NCI-H1092 treated with DMSO at 0.1 percent for 48 hours (cell line): ENCODE measurements around the gene CAPG.

Experiments used
- DNase-seq: peaks from one replicate; lab custom pipeline; 2025; lab: John Stamatoyannopoulos, UW

CAPG gene

DNA sequence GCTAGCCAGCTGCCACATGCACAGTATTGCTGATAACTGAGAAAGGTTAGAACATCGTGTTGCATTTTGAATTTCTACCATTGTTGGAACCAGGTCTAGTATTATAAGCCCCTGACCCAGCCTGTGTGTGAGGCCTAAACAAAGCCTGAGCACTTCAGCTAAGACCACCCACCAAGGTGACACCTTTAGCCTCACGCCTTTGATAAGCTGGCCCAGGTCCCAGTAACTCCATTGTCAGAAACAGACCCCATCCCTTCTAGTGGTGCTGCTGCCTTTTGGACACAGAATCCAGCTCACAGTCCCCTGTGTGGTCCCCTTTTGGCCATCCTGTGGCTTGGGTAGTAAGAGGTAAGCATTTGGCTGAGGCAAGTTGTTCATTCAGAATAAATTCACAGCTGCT, 54.0 kb downstream of the CAPG start:
- DNase-seq, result no peak

GRCh38 chr2:85355521-85355920, 54.6 kb downstream of the CAPG start:
- DNase-seq, result no peak

DNA sequence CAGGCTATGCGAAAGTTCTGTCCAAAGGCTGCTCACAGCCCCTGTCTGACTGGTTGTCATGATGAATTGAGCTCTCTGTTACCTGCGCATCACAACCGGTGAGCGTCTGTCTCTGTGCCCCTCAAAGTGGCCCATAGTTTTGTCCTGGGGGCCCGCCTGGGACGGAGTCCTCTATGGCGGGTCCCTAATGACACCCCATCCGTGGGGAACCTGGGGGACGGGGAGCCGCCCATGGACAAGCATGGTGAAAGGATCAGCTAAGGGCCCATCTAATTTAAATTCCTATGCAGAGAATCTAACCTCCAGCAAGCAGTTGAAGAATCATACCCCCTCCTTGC, 55.1 kb downstream of the CAPG start:
- DNase-seq, result no peak

DNA sequence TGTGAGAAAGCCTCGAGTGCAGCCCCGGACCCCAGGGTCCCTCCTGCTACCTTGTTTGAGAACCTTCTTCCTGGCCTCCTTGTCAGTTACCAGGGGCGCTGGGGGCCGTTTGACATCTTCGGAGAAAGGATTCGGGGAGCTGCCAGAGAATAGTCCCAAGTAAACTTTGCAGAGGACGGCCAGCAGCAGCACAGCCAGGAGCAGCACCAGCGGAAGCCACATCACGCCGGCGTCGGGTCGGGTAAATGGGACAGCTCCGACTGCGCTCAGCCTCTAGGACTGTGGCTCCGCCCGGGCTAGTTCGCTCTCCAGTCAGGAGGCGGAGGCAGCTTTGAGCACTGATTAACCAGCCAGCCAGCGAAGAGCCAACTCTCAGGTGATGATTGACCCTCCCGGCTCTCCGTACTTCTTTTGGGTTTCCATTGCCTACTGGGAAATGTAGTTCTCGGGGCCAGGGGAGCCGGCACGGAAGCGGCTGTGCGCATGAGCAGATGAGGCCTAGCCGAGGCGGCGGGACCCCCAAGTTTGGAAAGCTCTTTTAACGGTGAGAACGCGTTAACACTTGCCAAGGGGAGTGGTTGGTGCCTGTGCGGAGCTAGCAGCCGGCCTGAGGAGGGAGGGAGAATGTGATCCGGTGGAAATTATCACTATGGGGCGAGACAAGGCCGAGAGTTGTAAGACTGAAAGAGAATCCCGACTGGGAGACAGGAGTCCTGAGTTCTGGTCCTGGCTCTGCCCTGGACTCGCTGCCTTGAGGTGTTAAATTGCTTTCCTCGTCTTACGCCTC, 55.7 kb downstream of the CAPG start, which contains the start of the genes ELMOD3 and RETSAT:
TSS of gene ELMOD3 (plus strand) at position 484 of the 787 bp plus-strand sequence. CDS start 2,430 bp downstream, outside the sequence.
TSS of gene RETSAT (minus strand) at position 243 of the 787 bp plus-strand sequence. CDS start at position 222, 21 bp downstream.
- DNase-seq, result peak; percentile 96

DNA sequence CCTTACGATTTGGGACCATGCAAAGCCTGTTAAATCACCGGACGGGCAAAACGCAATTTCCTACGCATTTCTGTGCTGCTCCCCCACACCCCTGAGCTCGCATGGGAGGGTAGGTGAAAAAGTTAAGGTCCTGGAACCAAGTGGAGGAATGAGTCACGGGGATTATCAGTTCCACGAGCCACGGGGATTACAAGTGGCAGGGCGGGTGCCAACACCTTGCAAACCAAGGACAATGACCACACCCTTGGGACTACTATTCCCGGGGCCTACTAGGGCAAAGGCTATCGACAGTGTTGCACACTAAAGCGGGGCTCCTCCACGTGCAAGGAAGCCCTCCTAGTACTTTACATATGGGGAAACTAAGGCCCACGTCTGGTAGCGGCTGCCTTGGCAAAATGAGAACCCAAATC, 56.3 kb downstream of the CAPG start:
- DNase-seq, result no peak

GRCh38 chr2:85347599-85347998, 62.6 kb downstream of the CAPG start:
- no peak for DNase-seq
